HCT116 (cell line): ENCODE measurements around the gene RBM8A. TPM values are rescaled to one million over a fixed set of nuclear protein-coding genes. Genes with fewer than 3 reads are reported as not detected.

Experiments used
- ATAC-seq: fragments of 200-7000 bp; cut with Tn5 transposase; 2 replicates; pipeline ENCODE4 v1.9.1; 2020; ENCODE audit warnings: mild to moderate bottlenecking, moderate library complexity
- BruUV-seq: library from RNA; stranded (reverse); fragments of 400-500 nt; replicated peaks from 2 replicates; lab custom pipeline; 2021; lab: Mats Ljungman, UMichigan
- CTCF ChIA-PET: fragments of 300-600 bp; sonication (Branson Sonifier 250); formaldehyde crosslinking; loops from one replicate; lab custom pipeline; 2021; ENCODE audit warnings: antibody characterized with exemption; lab: Charles Lee
- POLR2A ChIA-PET: fragments of 300-600, 350-600 bp; sonication (Branson Sonifier 250); formaldehyde crosslinking; loops from one replicate; lab custom pipeline; 2021; ENCODE audit warnings: antibody characterized with exemption; lab: Charles Lee
- RAD21 ChIA-PET, 2 experiments: fragments of 300-600 bp; sonication (Branson Sonifier 250); formaldehyde crosslinking; loops; one replicate each; lab custom pipeline; 2023; ENCODE audit warnings: low total read pairs in 2 of 2; ENCODE audit not compliant: uncharacterized antibody in 2 of 2, unreplicated experiment in 2 of 2, low non-redundant PET in 1 of 2; lab: Charles Lee
- DNase-seq: peaks from one replicate; pipeline ENCODE4 v3.0.0-alpha.2; 2010; ENCODE audit warnings: low read depth, low spot score
- H2AFZ ChIP-seq: fragments of 200-600 bp; shearing (Covaris generic), sonication (generic); 2 replicates; pipeline ENCODE4 v1.6.1; 2017; ENCODE audit warnings: low read depth, mixed run types, mixed read lengths, antibody characterized with exemption, low read length; ENCODE audit not compliant: poor library complexity, severe bottlenecking
- H3K27ac ChIP-seq: 2 replicates; pipeline ENCODE4 v1.5.1; 2012; ENCODE audit warnings: low read depth, low read length
- H3K27me3 ChIP-seq: fragments of 200-600 bp; sonication (generic); 2 replicates; pipeline ENCODE4 v1.6.1; 2016; ENCODE audit warnings: mixed run types, low read length, mixed read lengths; ENCODE audit not compliant: insufficient read depth
- H3K36me3 ChIP-seq, 2 experiments: fragments of 200-500 bp in 1 of 2; fragments of 200-600 bp in 1 of 2; sonication (Bioruptor generic) in 1 of 2; sonication (generic) in 1 of 2; 2 replicates each; pipeline versions ENCODE4 v1.5.1 to v1.6.1; 2014 to 2016; ENCODE audit warnings: low read length in 2 of 2, inconsistent platforms in 1 of 2, mixed read lengths in 1 of 2, mixed run types in 1 of 2; ENCODE audit not compliant: insufficient read depth in 2 of 2, control insufficient read depth in 1 of 2
- H3K4me1 ChIP-seq, 2 experiments: fragments of 200-600 bp in 1 of 2; sonication (generic) in 1 of 2; 2 replicates each; pipeline versions ENCODE4 v1.5.1 to v1.6.1; 2012 to 2017; ENCODE audit warnings: low read length in 2 of 2, inconsistent platforms in 1 of 2, mild to moderate bottlenecking in 1 of 2, mixed read lengths in 1 of 2, mixed run types in 1 of 2, moderate library complexity in 1 of 2; ENCODE audit not compliant: insufficient read depth in 2 of 2, control insufficient read depth in 1 of 2
- H3K4me2 ChIP-seq: fragments of 200-600 bp; sonication (generic); 2 replicates; pipeline ENCODE4 v1.6.1; 2017; ENCODE audit warnings: mixed run types, low read length, mixed read lengths
- H3K4me3 ChIP-seq, 2 experiments: fragments of 200-600 bp in 1 of 2; sonication (generic) in 1 of 2; replicated peaks in 1 of 2; 2 replicates each; pipeline ENCODE4 v1.5.1; 2011 to 2016; ENCODE audit warnings: low read length in 2 of 2, control low read depth in 1 of 2, low read depth in 1 of 2, mild to moderate bottlenecking in 1 of 2, mixed read lengths in 1 of 2, mixed run types in 1 of 2
- H3K79me2 ChIP-seq: fragments of 200-600 bp; sonication (generic); 2 replicates; pipeline ENCODE4 v1.6.1; 2017; ENCODE audit warnings: mild to moderate bottlenecking, mixed run types, low read length, moderate library complexity, mixed read lengths; ENCODE audit not compliant: insufficient read depth
- H3K9ac ChIP-seq: fragments of 200-600 bp; sonication (generic); 2 replicates; pipeline ENCODE4 v1.6.1; 2016; ENCODE audit warnings: low read length, mixed read lengths
- H3K9me2 ChIP-seq: fragments of 200-600 bp; sonication (generic), shearing (Covaris generic); 2 replicates; pipeline ENCODE4 v1.6.1; 2017; ENCODE audit warnings: mixed run types, mild to moderate bottlenecking, moderate library complexity; ENCODE audit not compliant: insufficient read depth
- H3K9me3 ChIP-seq, 2 experiments: fragments of 200-500 bp in 1 of 2; fragments of 200-600 bp in 1 of 2; sonication (Bioruptor generic) in 1 of 2; sonication (generic) in 1 of 2; 2 replicates each; pipeline ENCODE4 v1.6.1; 2014 to 2017; ENCODE audit warnings: low read length in 2 of 2, mixed read lengths in 2 of 2, inconsistent platforms in 1 of 2, low read depth in 1 of 2, mild to moderate bottlenecking in 1 of 2, mixed run types in 1 of 2, moderate library complexity in 1 of 2; ENCODE audit not compliant: control insufficient read depth in 1 of 2, insufficient read depth in 1 of 2
- H4K20me1 ChIP-seq: fragments of 200-600 bp; sonication (generic), shearing (Covaris generic); 2 replicates; pipeline ENCODE4 v1.6.1; 2017; ENCODE audit warnings: mixed run types, mild to moderate bottlenecking, moderate library complexity; ENCODE audit not compliant: insufficient read depth
- ATF3 ChIP-seq: IDR thresholded peaks from 2 replicates; pipeline ENCODE4 v1.6.1; 2012
- CTCF ChIP-seq, 3 experiments: fragments of 200-600 bp in 1 of 3; sonication (generic) in 1 of 3; IDR thresholded peaks in 2 of 3; conservative IDR thresholded peaks in 1 of 3; 2 replicates each; pipeline ENCODE4 v1.5.1; 2012 to 2017; ENCODE audit warnings: low read depth in 2 of 3, low read length in 2 of 3, antibody characterized with exemption in 1 of 3, borderline replicate concordance in 1 of 3, control low read depth in 1 of 3, mild to moderate bottlenecking in 1 of 3, mixed read lengths in 1 of 3, mixed run types in 1 of 3, moderate library complexity in 1 of 3; ENCODE audit not compliant: insufficient read depth in 1 of 3
- EZH2phosphoT487 ChIP-seq: fragments of 200-600 bp; IDR thresholded peaks from 2 replicates; pipeline ENCODE4 v1.6.1; 2018; ENCODE audit warnings: antibody characterized with exemption, borderline replicate concordance
- JUND ChIP-seq: IDR thresholded peaks from 2 replicates; pipeline ENCODE4 v1.6.1; 2012
- POLR2A ChIP-seq: IDR thresholded peaks from 2 replicates; pipeline ENCODE4 v1.7.0; 2011; ENCODE audit warnings: borderline replicate concordance; ENCODE audit not compliant: insufficient read depth, insufficient read length; ENCODE audit errors: extremely low read depth
- POLR2AphosphoS5 ChIP-seq: IDR thresholded peaks from 2 replicates; pipeline ENCODE4 v1.6.1; 2011; ENCODE audit warnings: mild to moderate bottlenecking, low read depth, low read length, moderate library complexity
- SIN3A ChIP-seq: IDR thresholded peaks from 2 replicates; pipeline ENCODE4 v1.6.1; 2012; ENCODE audit warnings: low read depth
- SP1 ChIP-seq: IDR thresholded peaks from 2 replicates; pipeline ENCODE4 v1.6.1; 2012; ENCODE audit warnings: low read depth
- intact Hi-C: fragments of 100-400 bp; cut with micrococcal nuclease; formaldehyde crosslinking; loops from 2 replicates; pipeline ENCODE4 v1.10.0; 2022
- total RNA-seq: library from RNA; stranded (reverse); gene quantifications from one replicate; pipeline ENCODE4 v1.2.1, GENCODE V29; 2021; ENCODE audit not compliant: unreplicated experiment

The RBM8A gene
- total RNA-seq, 1 experiment from 2014 or later = 195 TPM

- no peak for TF ChIP-seq JUND
- no peak for TF ChIP-seq SP1
- no peak for TF ChIP-seq SIN3A
- no peak for TF ChIP-seq ATF3
- TF ChIP-seq CTCF (IDR thresholded peaks at IDR 0.05 in 2 of 3, conservative IDR thresholded peaks at IDR 0.05 in 1 of 3; ENCODE audit: borderline replicate concordance in 1 of 3, insufficient read depth in 1 of 3, low read depth in 2 of 3, low read length in 2 of 3) = no peak
- no peak for TF ChIP-seq POLR2A
- no peak for TF ChIP-seq POLR2AphosphoS5
- TF ChIP-seq EZH2phosphoT487 = no peak
- Histone ChIP-seq H3K27ac (peak overlapping the region; percentile 78), H3K9me3 (no peaks in the 10 kb centered on the region), H3K4me2 (no peak overlapping the region), H3K4me1 (peaks cover 28 to 29% of the 10 kb centered on the region in 2 experiments), H3K36me3 (no peaks in the 10 kb centered on the region), H3K27me3 (no peaks in the 10 kb centered on the region), H4K20me1 (no peaks in the 10 kb centered on the region), H3K9ac (no peak overlapping the region), H2AFZ (no peak overlapping the region), H3K4me3 (no peak overlapping the region), H3K9me2 (no peaks in the 10 kb centered on the region), H3K79me2 (no peaks in the 10 kb centered on the region)
- ChIA-PET CTCF (interaction anchor here (1.3 to 2.9 kb wide), 3 partner anchors 14 to 114 kb away, joined by 3 to 19 read pairs (median 19); partner anchors contain the start of gene ITGA10), POLR2A (interaction anchor here (1.2 to 2.0 kb wide), 2 partner anchors 34 to 159 kb away, joined by 5 to 14 read pairs; partner anchors contain the start of gene RBM8A), RAD21 (no interaction called here)
- DNase-seq (no peak), ATAC-seq (no peak)
- BruUV-seq = no TSS peak
- intact Hi-C loops = loop anchor here (5.0 kb wide), 1 partner anchor 84 kb away; no protein-coding TSS in a partner anchor
Measured at GRCh38 chr1:145893306-145894055, 33.8 kb downstream of the RBM8A start.
